ENCODE data around the gene AGBL1.

The AGBL1 gene

DNA sequence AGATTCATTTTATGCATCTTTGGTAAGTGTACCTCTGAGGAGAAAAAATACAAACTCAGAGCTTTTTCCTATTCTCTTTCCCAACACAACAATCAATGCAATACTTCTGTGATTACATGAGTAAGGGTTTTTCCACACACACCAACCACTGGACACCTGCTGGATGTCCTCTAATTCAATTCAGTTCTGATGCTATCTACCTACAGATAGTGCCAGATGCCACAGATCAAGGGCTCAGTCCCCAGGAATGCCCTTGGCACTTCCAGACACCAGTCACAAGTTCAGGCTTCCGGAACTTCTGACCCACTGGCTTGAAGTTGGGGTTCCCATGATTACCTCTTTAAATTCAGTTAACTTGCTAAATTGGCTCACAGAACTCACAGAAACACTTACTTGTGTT, 511.5 kb downstream of the AGBL1 start:
- DNase-seq (ENCODE audit: low spot score) = no peak

- DNase-seq (ENCODE audit: low spot score) = no peak
These were observed 512.5 kb downstream of the AGBL1 start for GRCh38 chr15:86591994-86592735.

- peak; percentile 35 for DNase-seq (ENCODE audit: low spot score)
These were observed 516.1 kb downstream of the AGBL1 start for GRCh38 chr15:86595741-86596140.

GRCh38 chr15:86603466-86603865, 523.8 kb downstream of the AGBL1 start:
- DNase-seq (ENCODE audit: low spot score) = no peak

DNA sequence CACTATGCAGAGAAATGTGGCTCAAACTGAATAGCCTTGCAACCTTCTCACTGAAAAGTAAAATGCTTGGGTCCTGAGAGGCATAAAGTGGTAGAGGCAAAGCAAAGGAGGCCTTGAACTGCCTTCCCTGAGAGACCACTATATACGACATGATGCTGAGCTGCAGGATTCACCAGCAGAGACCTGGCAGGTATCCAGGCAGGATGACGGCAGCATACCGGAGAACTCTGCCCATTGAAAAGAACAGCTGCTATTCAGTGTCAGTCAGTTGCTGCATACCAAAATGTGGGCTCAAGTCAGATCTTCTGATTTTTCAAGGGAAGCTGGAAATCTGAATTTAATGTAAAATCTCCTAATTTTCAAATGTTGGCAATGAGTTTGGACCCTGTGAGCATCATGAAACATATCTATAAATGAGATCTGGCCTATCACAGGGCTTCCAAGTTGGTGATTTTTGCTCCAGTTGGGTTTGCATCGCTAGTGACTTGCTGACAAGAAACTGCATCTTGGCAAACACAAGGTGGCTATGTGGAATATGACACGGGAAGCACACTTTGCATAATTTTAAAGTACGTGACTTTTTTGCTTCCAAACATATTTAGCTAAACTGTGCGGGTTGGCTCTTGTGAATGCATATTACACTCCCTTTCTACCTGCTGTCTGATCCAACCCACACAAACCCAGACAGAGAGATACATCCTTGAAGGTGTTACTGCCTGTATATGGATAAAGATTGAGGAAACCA, 529.0 kb downstream of the AGBL1 start:
- no peak for DNase-seq (ENCODE audit: low spot score)

- no peak for DNase-seq (ENCODE audit: low spot score)
These were observed 529.6 kb downstream of the AGBL1 start for GRCh38 chr15:86609275-86609674.

DNA sequence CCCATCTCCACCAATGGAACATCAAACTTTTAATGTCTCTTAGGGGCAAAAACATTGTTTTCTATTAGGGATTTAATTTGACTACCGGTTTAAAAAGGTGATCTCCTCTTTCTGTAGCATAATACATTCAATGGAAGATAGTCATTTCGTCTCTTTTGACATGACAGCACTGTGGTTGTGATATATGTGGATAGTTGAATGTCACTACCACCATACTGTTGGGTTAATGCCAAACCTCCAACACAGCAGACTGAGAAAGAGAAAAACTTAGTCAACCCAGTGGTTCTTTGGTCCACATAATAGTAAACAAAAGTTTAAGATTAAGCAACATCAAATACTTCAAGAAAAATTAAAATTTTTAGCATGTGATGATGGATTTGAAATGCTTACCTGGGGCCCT, 530.4 kb downstream of the AGBL1 start:
- no peak for DNase-seq (ENCODE audit: low spot score)

DNA sequence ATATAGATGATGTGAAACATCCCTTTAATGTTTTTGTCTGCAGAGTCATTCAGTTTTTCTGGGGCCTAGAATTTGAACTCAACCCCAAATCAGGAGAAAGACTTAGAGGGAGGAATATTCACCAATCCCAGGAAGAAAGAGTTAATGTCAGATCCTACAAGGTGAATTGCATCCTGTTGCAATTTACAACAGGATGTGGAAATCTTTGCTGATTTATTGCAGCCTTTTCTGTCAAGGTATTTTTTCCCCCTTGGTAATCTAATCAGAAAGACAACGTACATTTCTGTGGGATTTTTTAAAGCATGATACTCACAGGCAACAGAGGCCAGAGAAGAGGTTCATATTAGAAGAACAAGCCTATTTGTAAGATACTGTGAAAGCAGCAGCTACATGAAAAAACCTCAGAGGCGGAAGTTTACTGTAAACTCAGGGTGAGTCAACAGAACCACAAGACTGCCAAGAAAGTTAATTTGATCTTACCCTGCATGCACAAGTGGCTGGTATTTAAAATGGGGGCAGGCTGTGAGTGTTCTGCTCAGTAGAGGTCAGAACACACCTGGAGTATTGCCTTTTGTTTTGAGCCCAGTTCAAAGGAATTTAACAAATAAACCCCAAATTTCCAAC, 531.9 kb downstream of the AGBL1 start:
- peak; percentile 46 for DNase-seq (ENCODE audit: low spot score)

DNA sequence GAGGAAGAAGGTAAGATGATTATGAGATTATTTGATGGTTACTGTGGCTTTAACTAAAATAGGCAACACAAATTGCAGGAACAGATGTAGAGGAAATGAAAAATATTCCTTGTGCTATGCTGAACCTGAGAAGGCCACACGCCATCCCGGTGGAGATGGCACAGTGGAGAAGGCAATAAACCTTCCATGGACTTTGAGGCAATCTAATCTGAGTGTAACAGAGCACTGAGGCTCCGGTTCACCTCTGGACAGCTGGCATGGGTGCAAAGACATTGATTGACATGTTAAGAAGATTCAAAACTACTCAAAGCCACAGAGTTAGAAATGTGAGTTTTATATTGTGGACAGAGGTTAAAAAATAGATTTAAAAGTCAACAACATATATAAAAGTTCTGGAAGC, 535.7 kb downstream of the AGBL1 start:
- DNase-seq (ENCODE audit: low spot score) = no peak

GRCh38 chr15:86615816-86616215, 536.1 kb downstream of the AGBL1 start:
- no peak for DNase-seq (ENCODE audit: low spot score)

GRCh38 chr15:86616771-86617170, 537.1 kb downstream of the AGBL1 start:
- no peak for DNase-seq (ENCODE audit: low spot score)

GRCh38 chr15:86620157-86620556, 540.5 kb downstream of the AGBL1 start:
- no peak for DNase-seq (ENCODE audit: low spot score)

DNA sequence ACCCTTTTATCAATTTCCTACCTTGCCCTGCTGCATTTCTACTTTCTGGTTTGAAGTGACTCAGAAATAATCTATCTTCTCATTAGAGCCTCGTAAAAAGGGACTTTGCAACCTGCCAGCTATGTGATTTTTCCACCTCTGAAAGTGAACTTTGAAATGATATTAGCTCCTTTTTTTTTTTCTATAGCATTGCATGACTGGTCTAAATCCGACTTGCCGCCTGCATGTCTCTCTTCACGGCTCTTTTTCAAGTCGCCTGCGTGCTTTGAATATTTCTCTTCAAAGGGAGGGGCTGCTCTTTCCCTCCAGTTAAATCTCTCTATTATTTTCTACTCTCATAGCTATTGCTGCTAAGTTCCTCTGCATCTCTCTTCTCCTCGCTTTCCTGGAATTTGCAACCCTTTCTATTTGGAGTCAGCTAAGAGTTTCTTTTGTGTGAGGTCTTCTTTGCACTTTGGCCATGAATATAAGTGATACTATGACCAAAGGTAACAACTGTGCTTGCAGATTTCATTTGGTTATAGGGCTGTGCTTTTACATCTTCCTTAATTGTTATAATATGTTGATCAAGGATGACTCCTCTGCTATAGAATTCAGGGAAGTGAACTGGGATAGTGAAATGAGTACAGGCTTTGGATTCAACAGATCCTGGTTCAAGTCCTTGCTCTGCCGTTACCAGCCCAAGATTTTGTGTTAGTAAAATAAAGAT, 541.1 kb downstream of the AGBL1 start:
- no peak for DNase-seq (ENCODE audit: low spot score)

DNA sequence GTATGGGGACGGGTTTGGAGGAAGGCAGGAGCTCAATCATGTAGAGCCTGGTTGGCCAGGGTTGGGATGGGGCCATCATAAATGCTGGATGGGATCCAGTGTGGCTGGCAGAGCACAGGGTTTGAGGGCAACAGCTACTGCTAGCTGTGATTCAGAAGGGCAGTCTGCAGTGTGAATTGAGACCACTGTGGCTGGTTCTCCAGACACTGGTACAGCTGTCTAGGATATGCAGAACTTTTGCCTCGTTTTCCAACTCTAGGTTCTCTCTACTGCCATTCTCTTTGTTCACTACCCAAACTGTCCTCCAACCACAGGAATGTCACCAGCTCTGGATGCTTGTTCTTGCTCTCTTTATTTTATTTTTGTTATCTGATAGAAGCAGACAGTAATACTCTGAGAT, 543.6 kb downstream of the AGBL1 start:
- DNase-seq (ENCODE audit: low spot score) = no peak

DNA sequence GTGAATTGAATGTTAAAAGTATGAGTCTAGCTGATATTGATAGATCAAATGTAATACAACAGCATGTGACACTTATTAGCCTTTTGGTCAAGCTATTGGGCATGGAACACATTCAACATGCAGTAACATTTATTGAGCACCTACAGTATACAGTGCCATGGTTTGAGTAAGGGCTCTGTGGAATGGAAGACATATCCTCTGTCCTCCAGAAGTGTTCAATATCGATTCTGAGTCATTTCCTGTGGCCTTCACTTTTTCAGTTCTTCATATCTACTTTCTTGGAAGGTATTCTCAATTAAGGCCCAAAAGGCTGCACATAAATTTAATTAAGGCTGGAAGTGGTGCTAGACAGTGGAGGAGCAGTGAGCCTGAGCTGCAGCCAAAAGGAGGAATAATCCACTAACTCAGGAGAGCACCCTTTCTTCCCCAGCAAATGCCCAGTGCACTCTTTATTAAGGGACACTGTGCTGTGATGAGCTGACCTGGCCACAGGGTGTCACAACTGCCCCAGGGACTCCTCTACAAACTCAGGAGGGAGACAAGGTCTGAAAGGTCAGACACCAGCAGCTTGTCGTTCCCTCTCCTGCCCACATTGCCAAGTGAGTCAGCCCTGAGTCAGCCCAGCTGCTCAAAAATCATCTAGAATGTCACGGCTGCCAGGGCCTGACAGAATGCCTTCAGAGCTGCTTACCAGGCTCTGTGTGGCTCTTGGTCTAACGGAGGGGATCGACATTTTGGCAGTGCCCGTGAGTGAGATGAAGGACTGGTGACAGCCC, 544.8 kb downstream of the AGBL1 start:
- peak; percentile 94 for DNase-seq (ENCODE audit: low spot score)

DNA sequence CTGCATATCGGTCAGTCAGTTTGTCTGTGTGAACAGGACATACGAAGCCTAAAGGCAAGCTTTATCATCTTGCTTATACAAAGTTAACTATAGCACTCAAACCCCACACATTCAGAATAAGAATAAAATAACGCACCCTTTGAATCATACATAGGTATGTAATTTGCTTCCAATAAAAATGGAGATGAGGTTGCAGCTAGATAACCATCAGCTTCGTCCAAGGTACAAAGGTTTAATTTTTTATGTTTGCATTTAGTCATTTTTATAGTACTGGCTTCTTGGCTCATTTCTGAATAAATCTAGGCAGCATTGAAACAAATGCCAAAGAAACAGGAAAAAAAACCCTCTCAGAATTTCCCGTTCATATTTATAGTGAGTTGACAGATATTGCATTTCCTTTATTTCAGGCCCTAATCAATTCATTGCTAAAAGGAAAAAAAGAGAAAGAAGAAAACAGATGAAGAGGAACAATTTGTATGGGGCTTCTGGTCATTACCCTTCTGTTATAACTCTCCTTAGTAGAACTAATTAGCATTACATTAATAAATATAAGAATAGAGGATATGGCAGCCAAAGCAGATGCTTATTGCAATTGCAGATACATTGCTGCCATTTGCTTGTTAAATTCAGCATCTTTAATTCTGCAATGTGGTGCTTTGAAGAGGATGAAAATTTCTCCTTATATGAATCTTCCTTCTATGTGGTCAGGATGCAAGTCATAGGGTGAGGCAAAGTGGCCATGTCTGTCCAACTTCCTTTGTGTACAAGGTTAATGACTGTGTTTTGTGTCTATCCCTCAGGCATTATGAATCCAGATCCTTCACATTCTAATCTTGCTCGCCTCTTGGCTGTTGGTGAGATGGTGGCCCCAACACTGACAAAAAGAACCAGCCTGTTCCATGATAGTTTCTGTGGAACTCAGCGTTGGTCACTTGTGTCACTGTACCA, 550.0 kb downstream of the AGBL1 start:
- no peak for DNase-seq (ENCODE audit: low spot score)

DNA sequence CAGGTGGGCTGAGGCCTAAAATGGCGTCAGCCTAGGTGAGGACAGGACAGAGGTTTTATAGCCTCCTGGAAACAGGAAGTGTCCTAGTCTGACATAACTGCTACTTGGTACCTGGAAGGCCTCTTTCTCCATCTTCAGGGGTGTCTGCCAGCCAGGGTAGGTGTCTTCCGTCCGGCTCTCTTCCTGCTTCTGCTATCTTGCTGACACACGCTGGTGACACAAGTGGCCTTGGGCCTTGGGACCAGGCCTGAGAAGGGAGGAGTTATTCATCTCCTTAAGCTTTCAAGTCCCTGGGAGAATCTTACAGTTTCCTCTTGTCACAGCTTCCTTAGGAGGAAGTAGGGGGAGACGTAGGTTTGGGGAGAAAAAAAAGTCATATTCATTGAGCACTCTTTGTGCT, 551.3 kb downstream of the AGBL1 start:
- DNase-seq (ENCODE audit: low spot score) = no peak

DNA sequence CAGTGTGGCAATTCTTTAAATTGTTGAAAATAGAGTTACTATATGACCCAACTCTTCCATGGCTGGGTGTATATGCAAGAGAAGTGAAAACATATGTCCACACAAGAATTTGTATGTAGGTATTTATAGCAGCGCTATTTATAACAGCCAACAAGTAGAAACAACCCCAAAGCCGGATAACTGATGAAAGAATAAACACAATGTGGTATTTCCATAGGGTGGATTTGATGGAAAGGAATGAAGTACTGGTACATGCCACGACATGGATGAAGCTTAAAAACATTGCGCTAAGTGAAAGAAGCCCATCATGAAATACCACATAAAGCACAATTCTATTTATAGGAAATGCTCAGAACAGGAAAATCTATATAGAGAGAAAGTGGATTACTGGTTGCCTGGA, 554.5 kb downstream of the AGBL1 start:
- DNase-seq (ENCODE audit: low spot score) = no peak

DNA sequence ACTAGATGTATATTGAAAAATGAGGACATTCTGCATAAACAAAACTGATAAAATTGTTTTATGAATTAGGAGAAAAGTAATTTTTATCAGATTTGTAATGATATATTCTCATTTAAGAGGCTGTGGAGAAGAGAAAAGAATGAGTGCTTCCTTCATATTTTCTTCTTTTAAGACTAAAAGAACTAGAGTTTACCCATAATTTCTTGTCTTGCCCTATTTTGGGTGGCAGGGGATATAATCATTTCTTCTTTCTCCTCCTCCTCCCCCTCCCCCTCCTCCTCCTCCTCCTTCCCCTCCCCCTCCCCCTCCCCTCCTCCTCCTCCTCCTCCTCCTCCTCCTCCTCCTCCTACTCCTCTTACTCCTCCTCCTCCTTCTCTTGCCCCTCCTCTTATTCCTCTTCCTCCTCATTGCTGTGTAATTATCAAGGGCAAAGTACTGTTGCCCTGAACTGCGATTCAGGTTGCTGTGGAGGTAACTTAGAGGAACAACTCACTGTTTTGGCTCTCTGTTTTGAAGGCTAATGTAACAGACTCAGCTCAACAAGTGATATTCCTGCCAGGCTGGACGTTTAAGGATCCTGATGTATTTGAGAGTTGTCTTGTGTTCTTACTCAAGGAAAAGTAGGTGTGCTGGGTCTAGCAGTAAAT, 555.4 kb downstream of the AGBL1 start:
- DNase-seq (ENCODE audit: low spot score) = no peak

- DNase-seq (ENCODE audit: low spot score) = no peak
These were observed 564.7 kb downstream of the AGBL1 start for GRCh38 chr15:86644339-86644738.

Data from RKO (cell line).